Mesendoderm (in vitro differentiated cells): ENCODE data around the gene RALY.

Experiments
- DNase-seq: peaks from one replicate; pipeline ENCODE4 v3.0.0; 2013
- H2AK5ac ChIP-seq: 2 replicates; pipeline ENCODE4 v1.6.1; 2013; ENCODE audit warnings: low read length, inconsistent platforms
- H2BK120ac ChIP-seq: 2 replicates; pipeline ENCODE4 v1.6.1; 2013; ENCODE audit warnings: low read depth, mild to moderate bottlenecking, low read length, moderate library complexity, mixed read lengths
- H2BK15ac ChIP-seq: replicated peaks from 2 replicates; pipeline ENCODE4 v1.6.1; 2013; ENCODE audit warnings: low read depth, mild to moderate bottlenecking, moderate library complexity
- H2BK5ac ChIP-seq: 2 replicates; pipeline ENCODE4 v1.6.1; 2013; ENCODE audit warnings: low read length, inconsistent platforms
- H3K18ac ChIP-seq: 2 replicates; pipeline ENCODE4 v1.6.1; 2013; ENCODE audit warnings: mild to moderate bottlenecking, low read length, mixed read lengths
- H3K23ac ChIP-seq: one replicate; pipeline ENCODE4 v1.6.1; 2013; ENCODE audit warnings: low read length
- H3K27ac ChIP-seq: 2 replicates; pipeline ENCODE4 v1.5.1; 2013; ENCODE audit warnings: low read depth, mild to moderate bottlenecking, inconsistent platforms, low read length, moderate library complexity
- H3K27me3 ChIP-seq: 2 replicates; pipeline ENCODE4 v1.6.1; 2013; ENCODE audit warnings: low read length, control low read depth, mild to moderate bottlenecking, inconsistent platforms; ENCODE audit not compliant: insufficient read depth, poor library complexity
- H3K36me3 ChIP-seq: 2 replicates; pipeline ENCODE4 v1.6.1; 2013; ENCODE audit warnings: low read length, inconsistent platforms; ENCODE audit not compliant: control insufficient read depth, insufficient read depth
- H3K4ac ChIP-seq: one replicate; pipeline ENCODE4 v1.6.1; 2013; ENCODE audit warnings: low read depth, mild to moderate bottlenecking, low read length, moderate library complexity
- H3K4me1 ChIP-seq: 2 replicates; pipeline ENCODE4 v1.6.1; 2013; ENCODE audit warnings: low read depth, low read length, inconsistent platforms; ENCODE audit not compliant: control insufficient read depth
- H3K4me2 ChIP-seq: 2 replicates; pipeline ENCODE4 v1.6.1; 2013; ENCODE audit warnings: low read length
- H3K4me3 ChIP-seq: 2 replicates; pipeline ENCODE4 v1.5.1; 2013; ENCODE audit warnings: mild to moderate bottlenecking, low read length
- H3K56ac ChIP-seq: one replicate; pipeline ENCODE4 v1.6.1; 2013; ENCODE audit warnings: low read length
- H3K79me1 ChIP-seq: 2 replicates; pipeline ENCODE4 v1.6.1; 2013; ENCODE audit warnings: low read length, inconsistent platforms
- H3K79me2 ChIP-seq: 2 replicates; pipeline ENCODE4 v1.6.1; 2013; ENCODE audit warnings: mild to moderate bottlenecking, low read length; ENCODE audit not compliant: control insufficient read depth, insufficient read depth
- H3K9ac ChIP-seq: 2 replicates; pipeline ENCODE4 v1.6.1; 2013; ENCODE audit warnings: low read length, inconsistent platforms
- H4K5ac ChIP-seq: one replicate; pipeline ENCODE4 v1.6.1; 2013; ENCODE audit warnings: low read length
- H4K8ac ChIP-seq: one replicate; pipeline ENCODE4 v1.6.1; 2013; ENCODE audit warnings: low read depth, mild to moderate bottlenecking, control low read depth, low read length, moderate library complexity
- WGBS: extraction: QIAGEN DNeasy Blood & Tissue Kit; methylation state at CpG from one replicate; pipeline ENCODE4 v1.1.7; 2013; ENCODE audit warnings: low lambda C conversion rate, missing lambda C conversion rate; ENCODE audit not compliant: insufficient coverage; ENCODE audit errors: extremely low coverage; 5-methylcytosine and 5-hydroxymethylcytosine counted together

The RALY gene

DNA sequence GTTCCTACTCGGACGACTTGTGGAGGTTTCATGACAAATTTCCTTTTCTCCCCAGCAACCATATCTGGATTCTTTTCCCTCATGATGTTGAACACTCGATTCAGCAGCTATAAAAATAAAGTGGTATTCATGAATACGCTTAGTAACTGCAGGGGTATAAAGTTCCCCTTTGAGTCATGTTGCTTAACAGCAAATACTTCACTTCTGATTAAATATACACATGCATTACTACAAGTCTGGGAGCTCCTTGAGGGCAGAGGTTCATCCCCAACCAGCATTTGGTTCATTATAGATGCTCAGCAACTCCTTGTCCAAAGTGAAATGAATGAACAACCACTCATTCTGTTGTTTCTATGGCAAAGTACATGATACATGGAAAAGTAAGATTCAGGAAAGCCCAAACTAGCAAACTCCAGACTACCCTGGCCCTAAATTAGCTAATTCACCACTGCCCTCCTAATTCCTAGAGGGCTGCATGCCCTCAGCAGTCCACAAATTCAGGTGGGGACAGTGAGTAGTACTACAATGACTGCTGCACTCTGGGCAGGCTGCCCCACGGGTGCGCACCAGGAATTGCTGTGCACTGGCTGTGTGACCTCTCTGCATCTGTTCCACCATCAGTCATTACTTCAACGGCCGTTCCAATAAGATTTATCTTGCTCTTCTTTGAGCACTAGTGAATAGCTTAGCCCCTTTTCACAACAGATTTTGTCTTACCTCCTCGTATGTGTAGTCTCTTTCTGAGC lies 103.2 kb downstream of the RALY start:
- no peak overlapping the region for H3K4me3 ChIP-seq
- no CpG with 5 or more reads among the region's 9 CpGs for WGBS
- no peak overlapping the region for H2BK120ac ChIP-seq
- no peaks in the 10 kb centered on the region for H3K4me1 ChIP-seq
- no peaks in the 10 kb centered on the region for H3K27me3 ChIP-seq
- no peak overlapping the region for H2BK15ac ChIP-seq
- no peak overlapping the region for H2AK5ac ChIP-seq
- no peak overlapping the region for H3K9ac ChIP-seq
- no peak overlapping the region for H3K4ac ChIP-seq
- no peak overlapping the region for H3K23ac ChIP-seq
- H4K8ac ChIP-seq: no peak overlapping the region
- H3K79me2 ChIP-seq: peaks cover 8% of the 10 kb centered on the region
- DNase-seq: no peak
- H2BK5ac ChIP-seq: no peak overlapping the region
- no peak overlapping the region for H3K4me2 ChIP-seq
- no peak overlapping the region for H4K5ac ChIP-seq
- no peak overlapping the region for H3K18ac ChIP-seq
- peaks cover 34% of the 10 kb centered on the region for H3K36me3 ChIP-seq
- peaks cover 20% of the 10 kb centered on the region for H3K79me1 ChIP-seq
- H3K27ac ChIP-seq: no peak overlapping the region
- H3K56ac ChIP-seq: no peak overlapping the region

GRCh38 chr20:34098570-34098969 lies 104.9 kb downstream of the RALY start:
- H2AK5ac ChIP-seq: no peak overlapping the region
- no CpG with 5 or more reads among the region's 3 CpGs for WGBS
- H3K4me1 ChIP-seq: no peaks in the 10 kb centered on the region
- no peak overlapping the region for H3K9ac ChIP-seq
- H4K5ac ChIP-seq: no peak overlapping the region
- no peak for DNase-seq
- H3K4me2 ChIP-seq: no peak overlapping the region
- peaks cover 36% of the 10 kb centered on the region for H3K36me3 ChIP-seq
- H3K79me2 ChIP-seq: peaks cover 15% of the 10 kb centered on the region
- no peak overlapping the region for H3K23ac ChIP-seq
- H2BK5ac ChIP-seq: no peak overlapping the region
- H3K4me3 ChIP-seq: no peak overlapping the region
- no peak overlapping the region for H2BK120ac ChIP-seq
- H3K27me3 ChIP-seq: no peaks in the 10 kb centered on the region
- H3K79me1 ChIP-seq: peaks cover 21% of the 10 kb centered on the region
- H3K27ac ChIP-seq: no peak overlapping the region
- H3K56ac ChIP-seq: no peak overlapping the region
- H2BK15ac ChIP-seq: no peak overlapping the region
- H3K4ac ChIP-seq: no peak overlapping the region
- no peak overlapping the region for H4K8ac ChIP-seq
- no peak overlapping the region for H3K18ac ChIP-seq

DNA sequence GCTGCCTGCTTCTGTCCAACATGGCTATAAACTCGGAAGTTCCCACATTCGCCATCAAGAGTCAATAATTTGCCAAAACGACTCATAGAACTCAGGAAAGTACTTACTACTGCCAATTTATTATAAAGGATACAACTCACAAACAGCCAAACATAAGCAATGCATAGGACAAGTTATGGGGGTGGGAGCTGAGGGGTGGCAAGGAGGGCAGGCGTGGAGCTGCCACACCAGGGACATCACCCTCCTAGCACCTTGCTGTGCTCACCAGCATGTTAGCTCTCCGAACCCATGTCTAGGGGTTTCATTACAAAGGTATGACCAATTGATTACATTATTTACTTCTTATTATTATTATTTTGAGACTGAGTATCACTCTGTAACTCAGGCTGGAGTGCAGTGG lies 106.0 kb downstream of the RALY start:
- Histone ChIP-seq H2AK5ac (no peak overlapping the region), H3K4me2 (no peak overlapping the region), H3K27me3 (no peaks in the 10 kb centered on the region), H3K27ac (no peak overlapping the region), H3K79me1 (peaks cover 22% of the 10 kb centered on the region), H3K23ac (no peak overlapping the region), H2BK15ac (no peak overlapping the region), H3K56ac (no peak overlapping the region), H2BK5ac (no peak overlapping the region), H4K8ac (no peak overlapping the region), H3K4me3 (no peak overlapping the region), H4K5ac (no peak overlapping the region), H3K9ac (no peak overlapping the region), H3K79me2 (peaks cover 22% of the 10 kb centered on the region), H3K4ac (no peak overlapping the region), H3K36me3 (peaks cover 36% of the 10 kb centered on the region), H3K18ac (no peak overlapping the region), H2BK120ac (no peak overlapping the region), H3K4me1 (no peaks in the 10 kb centered on the region)
- DNase-seq: no peak
- no CpG with 5 or more reads among the region's 5 CpGs for WGBS

- no peak for DNase-seq
- H3K4me3 ChIP-seq: no peak overlapping the region
- H2BK15ac ChIP-seq: no peak overlapping the region
- peaks cover 41% of the 10 kb centered on the region for H3K36me3 ChIP-seq
- H3K56ac ChIP-seq: no peak overlapping the region
- no peaks in the 10 kb centered on the region for H3K27me3 ChIP-seq
- no CpG with 5 or more reads among the region's 3 CpGs for WGBS
- no peak overlapping the region for H3K4ac ChIP-seq
- no peak overlapping the region for H2AK5ac ChIP-seq
- H3K23ac ChIP-seq: no peak overlapping the region
- H3K27ac ChIP-seq: no peak overlapping the region
- H4K8ac ChIP-seq: no peak overlapping the region
- H3K18ac ChIP-seq: no peak overlapping the region
- no peak overlapping the region for H2BK5ac ChIP-seq
- H2BK120ac ChIP-seq: no peak overlapping the region
- H3K79me2 ChIP-seq: peaks cover 29% of the 10 kb centered on the region
- H3K4me2 ChIP-seq: no peak overlapping the region
- no peak overlapping the region for H4K5ac ChIP-seq
- no peaks in the 10 kb centered on the region for H3K4me1 ChIP-seq
- peaks cover 26% of the 10 kb centered on the region for H3K79me1 ChIP-seq
- no peak overlapping the region for H3K9ac ChIP-seq
These were observed 106.9 kb downstream of the RALY start for GRCh38 chr20:34100576-34100975.

GRCh38 chr20:34102342-34102741 lies 108.6 kb downstream of the RALY start:
- no peak for DNase-seq
- Histone ChIP-seq H3K23ac (no peak overlapping the region), H2BK15ac (no peak overlapping the region), H3K27me3 (no peaks in the 10 kb centered on the region), H3K27ac (no peak overlapping the region), H2BK5ac (no peak overlapping the region), H3K4me2 (no peak overlapping the region), H3K9ac (no peak overlapping the region), H3K4me3 (no peak overlapping the region), H4K5ac (no peak overlapping the region), H3K56ac (no peak overlapping the region), H3K4me1 (no peaks in the 10 kb centered on the region), H3K4ac (no peak overlapping the region), H3K18ac (no peak overlapping the region), H2AK5ac (no peak overlapping the region), H4K8ac (no peak overlapping the region), H3K79me2 (peaks cover 45% of the 10 kb centered on the region), H3K79me1 (peaks cover 21% of the 10 kb centered on the region), H3K36me3 (peaks cover 29% of the 10 kb centered on the region), H2BK120ac (no peak overlapping the region)
- no CpG with 5 or more reads among the region's 2 CpGs for WGBS

GRCh38 chr20:34104059-34104458 lies 110.3 kb downstream of the RALY start:
- Histone ChIP-seq H3K27ac (no peak overlapping the region), H2AK5ac (no peak overlapping the region)

More at GRCh38 chr20:34104059-34104458, 110.3 kb downstream of the RALY start:
- Histone ChIP-seq H3K79me2 (peaks cover 61% of the 10 kb centered on the region), H3K56ac (no peak overlapping the region), H2BK15ac (no peak overlapping the region), H3K23ac (no peak overlapping the region), H3K9ac (no peak overlapping the region), H2BK5ac (no peak overlapping the region), H4K8ac (no peak overlapping the region), H3K4me2 (no peak overlapping the region), H3K79me1 (peaks cover 21% of the 10 kb centered on the region), H4K5ac (no peak overlapping the region), H3K18ac (no peak overlapping the region), H3K27me3 (no peaks in the 10 kb centered on the region), H3K4me1 (no peaks in the 10 kb centered on the region), H3K4ac (no peak overlapping the region), H3K4me3 (no peak overlapping the region), H3K36me3 (peaks cover 27% of the 10 kb centered on the region), H2BK120ac (no peak overlapping the region)
- no peak for DNase-seq
- WGBS: no CpG with 5 or more reads among the region's 3 CpGs
